Measurements from ENCODE around the gene HBB. TPM values are rescaled to one million over a fixed set of nuclear protein-coding genes. Genes with fewer than 3 reads are reported as not detected.

Gene HBB
- total RNA-seq, 1 donor from 2014 or later = not detected

DNA sequence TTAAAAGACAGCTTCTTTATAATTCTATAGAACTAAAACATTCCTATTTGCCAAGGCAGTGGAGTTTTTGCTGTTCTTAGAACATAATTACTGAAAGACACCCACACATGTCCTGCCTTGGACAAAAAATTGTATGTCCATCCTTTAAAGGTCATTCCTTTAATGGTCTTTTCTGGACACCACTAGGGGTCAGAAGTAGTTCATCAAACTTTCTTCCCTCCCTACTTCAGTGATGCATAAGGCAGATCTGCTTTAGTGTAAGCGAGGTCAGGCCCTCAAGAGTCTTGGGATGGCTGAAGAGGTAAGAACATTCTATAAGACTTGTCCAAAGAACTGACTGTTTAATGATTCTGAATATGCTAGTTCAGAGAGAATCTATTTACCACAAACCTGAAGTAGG lies 22.1 kb downstream of the HBB start:
- Histone ChIP-seq H3K27me3 (ENCODE audit: control insufficient read depth, insufficient read depth, low read length) (no peaks in the 10 kb centered on the region), H3K4me3 (ENCODE audit: low read depth, low read length) (no peak overlapping the region), H3K36me3 (ENCODE audit: control insufficient read depth, insufficient read depth, low read length) (no peaks in the 10 kb centered on the region)
- DNase-seq (ENCODE audit: low read depth) = peak; percentile 39
- TF ChIP-seq, protein P1, sequence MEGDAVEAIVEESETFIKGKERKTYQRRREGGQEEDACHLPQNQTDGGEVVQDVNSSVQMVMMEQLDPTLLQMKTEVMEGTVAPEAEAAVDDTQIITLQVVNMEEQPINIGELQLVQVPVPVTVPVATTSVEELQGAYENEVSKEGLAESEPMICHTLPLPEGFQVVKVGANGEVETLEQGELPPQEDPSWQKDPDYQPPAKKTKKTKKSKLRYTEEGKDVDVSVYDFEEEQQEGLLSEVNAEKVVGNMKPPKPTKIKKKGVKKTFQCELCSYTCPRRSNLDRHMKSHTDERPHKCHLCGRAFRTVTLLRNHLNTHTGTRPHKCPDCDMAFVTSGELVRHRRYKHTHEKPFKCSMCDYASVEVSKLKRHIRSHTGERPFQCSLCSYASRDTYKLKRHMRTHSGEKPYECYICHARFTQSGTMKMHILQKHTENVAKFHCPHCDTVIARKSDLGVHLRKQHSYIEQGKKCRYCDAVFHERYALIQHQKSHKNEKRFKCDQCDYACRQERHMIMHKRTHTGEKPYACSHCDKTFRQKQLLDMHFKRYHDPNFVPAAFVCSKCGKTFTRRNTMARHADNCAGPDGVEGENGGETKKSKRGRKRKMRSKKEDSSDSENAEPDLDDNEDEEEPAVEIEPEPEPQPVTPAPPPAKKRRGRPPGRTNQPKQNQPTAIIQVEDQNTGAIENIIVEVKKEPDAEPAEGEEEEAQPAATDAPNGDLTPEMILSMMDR (IDR thresholded peaks at IDR 0.05; ENCODE audit: insufficient read depth, low read length, poor library complexity, severe bottlenecking) = peak; percentile 56

DNA sequence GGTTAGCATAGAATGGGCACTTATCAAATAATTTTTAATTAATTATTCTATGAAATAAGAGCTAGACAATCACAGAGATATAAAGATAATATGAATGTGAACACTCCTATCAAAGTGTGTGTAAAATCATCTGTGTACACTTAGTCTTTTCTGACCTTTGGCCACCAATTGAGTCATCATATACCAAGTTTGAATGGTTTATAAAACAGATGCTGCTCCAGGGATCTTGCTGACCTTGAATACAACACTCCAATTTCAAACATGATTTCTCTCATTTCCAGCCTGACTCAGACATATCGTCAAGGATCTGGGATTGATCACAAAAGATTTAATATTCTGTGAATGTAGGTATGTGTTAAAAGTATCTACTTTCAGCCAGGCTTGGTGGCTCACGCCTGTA lies 23.5 kb downstream of the HBB start:
- TF ChIP-seq, protein P1 (IDR thresholded peaks at IDR 0.05; ENCODE audit: insufficient read depth, low read length, poor library complexity, severe bottlenecking) = no peak
- Histone ChIP-seq H3K36me3 (ENCODE audit: control insufficient read depth, insufficient read depth, low read length) (no peaks in the 10 kb centered on the region), H3K27me3 (ENCODE audit: control insufficient read depth, insufficient read depth, low read length) (no peaks in the 10 kb centered on the region), H3K4me3 (ENCODE audit: low read depth, low read length) (no peak overlapping the region)
- no peak for DNase-seq (ENCODE audit: low read depth)

DNA sequence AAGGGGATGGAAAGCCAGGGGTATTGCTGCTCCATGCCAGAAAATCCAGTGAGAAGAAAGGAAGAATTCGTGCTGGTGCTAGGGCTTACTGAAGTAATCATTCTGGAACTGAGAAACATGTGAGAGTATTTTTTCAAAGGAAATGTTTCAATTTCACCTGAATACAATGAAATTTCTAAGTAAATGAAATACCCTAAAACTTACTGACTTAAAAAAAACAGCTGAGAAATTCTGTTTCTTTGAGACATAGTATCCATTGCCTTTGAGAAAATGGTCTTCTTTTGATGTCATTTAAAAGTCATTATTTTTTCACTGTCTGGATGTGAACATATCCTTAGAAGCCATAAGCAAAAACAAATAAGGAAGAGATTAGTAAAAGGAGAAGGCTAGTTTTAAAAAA lies 26.3 kb downstream of the HBB start, which contains the start of gene OR51V1:
Gene OR51V1, minus strand, starts transcription at position 101 of the 400 bp plus-strand sequence. Its CDS starts 0 bp downstream, at position 101.
- Histone ChIP-seq H3K4me3 (ENCODE audit: low read depth, low read length) (no peak within 1 kb of the TSS), H3K27me3 (ENCODE audit: control insufficient read depth, insufficient read depth, low read length) (no peaks in the 10 kb centered on the region), H3K36me3 (ENCODE audit: control insufficient read depth, insufficient read depth, low read length) (no peaks in the 10 kb centered on the region)
- DNase-seq (ENCODE audit: low read depth) = no peak
- TF ChIP-seq, protein P1 (IDR thresholded peaks at IDR 0.05; ENCODE audit: insufficient read depth, low read length, poor library complexity, severe bottlenecking) = no peak

DNA sequence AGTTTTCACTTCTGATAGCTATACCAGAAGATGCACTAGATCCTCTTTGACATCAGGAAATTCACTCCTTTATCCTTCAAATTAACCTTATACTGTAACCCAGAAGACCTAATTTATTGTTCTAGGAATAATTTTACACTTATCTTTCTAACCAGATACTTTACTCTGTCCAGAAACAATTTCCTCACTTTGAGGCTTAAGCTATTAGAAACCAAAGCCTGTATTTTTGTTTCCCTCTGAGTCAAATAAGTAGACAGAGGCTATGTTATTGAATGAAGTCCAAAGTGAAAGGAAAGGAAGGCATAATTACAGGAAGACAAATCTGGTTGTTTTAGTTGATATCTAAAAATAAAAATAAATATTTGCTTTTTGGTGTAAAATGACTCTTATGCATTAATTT lies 28.6 kb downstream of the HBB start:
- TF ChIP-seq, protein P1 (IDR thresholded peaks at IDR 0.05; ENCODE audit: insufficient read depth, low read length, poor library complexity, severe bottlenecking) = no peak
- Histone ChIP-seq H3K27me3 (ENCODE audit: control insufficient read depth, insufficient read depth, low read length) (no peaks in the 10 kb centered on the region), H3K4me3 (ENCODE audit: low read depth, low read length) (no peak overlapping the region), H3K36me3 (ENCODE audit: control insufficient read depth, insufficient read depth, low read length) (no peaks in the 10 kb centered on the region)
- no peak for DNase-seq (ENCODE audit: low read depth)

DNA sequence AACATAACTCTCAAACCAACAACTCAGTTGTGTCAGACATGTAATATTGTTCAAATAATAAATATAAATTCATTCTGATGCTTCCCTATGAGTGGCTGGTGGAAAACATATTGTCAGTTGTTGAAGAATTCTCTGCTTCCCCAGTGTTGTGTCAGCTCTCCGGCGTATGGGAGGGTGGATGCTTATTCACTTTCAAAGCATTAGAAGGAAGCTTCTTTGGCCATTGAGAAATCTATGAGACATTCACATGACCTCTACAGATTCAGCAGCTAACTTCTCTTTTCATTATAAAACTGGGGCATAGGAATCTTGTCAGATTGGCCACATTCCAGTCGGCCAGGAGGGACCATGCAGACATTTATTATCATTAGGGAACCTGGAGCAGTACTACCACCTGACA lies 29.3 kb downstream of the HBB start:
- H3K27me3 ChIP-seq (ENCODE audit: control insufficient read depth, insufficient read depth, low read length) = no peaks in the 10 kb centered on the region
- no peak for DNase-seq (ENCODE audit: low read depth)
- H3K36me3 ChIP-seq (ENCODE audit: control insufficient read depth, insufficient read depth, low read length) = no peaks in the 10 kb centered on the region
- no peak overlapping the region for H3K4me3 ChIP-seq (ENCODE audit: low read depth, low read length)
- TF ChIP-seq, protein P1 (IDR thresholded peaks at IDR 0.05; ENCODE audit: insufficient read depth, low read length, poor library complexity, severe bottlenecking) = no peak

DNA sequence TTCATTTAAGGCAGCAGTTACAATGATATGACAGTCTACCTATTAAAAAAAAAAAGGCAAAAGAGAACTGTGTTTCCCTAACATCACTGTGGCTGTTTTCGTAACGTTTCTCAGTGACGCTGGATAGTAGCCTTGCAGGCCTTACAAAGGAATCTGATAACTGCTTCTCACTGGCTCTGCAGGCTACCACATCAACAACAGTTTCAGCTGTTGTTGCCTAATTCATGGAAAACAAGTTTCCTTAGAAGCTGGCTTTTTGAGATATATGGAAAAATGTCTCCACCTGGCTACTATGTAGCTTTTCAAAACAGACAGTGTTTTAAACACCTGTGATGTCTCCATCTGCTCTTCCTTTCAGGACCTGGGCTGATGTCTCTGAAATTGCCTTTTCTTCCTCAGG lies 30.1 kb downstream of the HBB start:
- H3K4me3 ChIP-seq (ENCODE audit: low read depth, low read length) = no peak overlapping the region
- TF ChIP-seq, protein P1 (IDR thresholded peaks at IDR 0.05; ENCODE audit: insufficient read depth, low read length, poor library complexity, severe bottlenecking) = no peak
- no peaks in the 10 kb centered on the region for H3K27me3 ChIP-seq (ENCODE audit: control insufficient read depth, insufficient read depth, low read length)

More for the DNA sequence above, 30.1 kb downstream of the HBB start:
- no peak for DNase-seq (ENCODE audit: low read depth)
- no peaks in the 10 kb centered on the region for H3K36me3 ChIP-seq (ENCODE audit: control insufficient read depth, insufficient read depth, low read length)
